SH-SY5Y (cell line): Measurements from ENCODE around the gene KIRREL1.

Source experiments
- GATA2 ChIP-seq: IDR thresholded peaks from 2 replicates; pipeline ENCODE4 v1.6.1; 2011; ENCODE audit warnings: mild to moderate bottlenecking, low read depth, low read length
- GATA3 ChIP-seq: IDR thresholded peaks from 2 replicates; pipeline ENCODE4 v1.6.1; 2011; ENCODE audit warnings: low read depth, mild to moderate bottlenecking, low read length, moderate library complexity

- TF ChIP-seq GATA2 = no peak
- no peak for TF ChIP-seq GATA3
Measured at GRCh38 chr1:157948312-157949073, 45.0 kb upstream of the KIRREL1 start.
